B cell (primary cell): ENCODE measurements around the gene APBB3. TPM values are rescaled to one million over a fixed set of nuclear protein-coding genes. Genes with fewer than 3 reads are reported as not detected.
"Not testable (repeated sequence)": the region's sequence is repeated elsewhere in the genome, so short reads cannot be mapped to it uniquely, and the experiment has no call there.

Experiments
- ATAC-seq: fragments of 200-7000 bp; cut with Tn5 transposase; one replicate; pipeline ENCODE4 v1.10.0; 2021; ENCODE audit warnings: low read depth, mild to moderate bottlenecking, moderate number of reproducible peaks, moderate library complexity
- CTCF ChIA-PET: fragments of 350-600 bp; sonication (Branson Sonifier 250); formaldehyde crosslinking; loops from one replicate; lab custom pipeline; 2021; ENCODE audit warnings: antibody characterized with exemption, inconsistent platforms; lab: Charles Lee
- POLR2A ChIA-PET: fragments of 350-600 bp; sonication (Branson Sonifier 250); formaldehyde crosslinking; loops from one replicate; lab custom pipeline; 2021; ENCODE audit warnings: antibody characterized with exemption; lab: Charles Lee
- DNase-seq: peaks from one replicate; pipeline ENCODE4 v3.0.0; 2013
- H2AFZ ChIP-seq: 2 replicates; pipeline ENCODE4 v1.6.1; 2012; ENCODE audit warnings: mild to moderate bottlenecking, low read depth, low read length; ENCODE audit not compliant: insufficient read depth, poor library complexity, severe bottlenecking
- H3K27ac ChIP-seq, 2 donors: 1 replicate in 1 of 2; 2 replicates in 1 of 2; pipeline ENCODE4 v1.5.1; 2012 to 2013; ENCODE audit warnings: low read length in 2 of 2, mild to moderate bottlenecking in 2 of 2, moderate library complexity in 1 of 2
- H3K27me3 ChIP-seq, 4 experiments: fragments of 200-600 bp in 1 of 4; sonication (generic) in 1 of 4; replicated peaks in 1 of 4; 1 replicate in 2 of 4; 2 replicates in 2 of 4; pipeline versions ENCODE4 v1.6.1 to v1.7.0; 2013 to 2016; ENCODE audit warnings: low read length in 3 of 4, mild to moderate bottlenecking in 2 of 4, mixed read lengths in 1 of 4, moderate library complexity in 1 of 4; ENCODE audit not compliant: insufficient read depth in 4 of 4, control insufficient read depth in 3 of 4; ENCODE audit errors: control extremely low read depth in 1 of 4
- H3K36me3 ChIP-seq, 2 experiments: replicated peaks in 1 of 2; 1 replicate in 1 of 2; 2 replicates in 1 of 2; pipeline versions ENCODE4 v1.6.1 to v1.7.1; 2013; ENCODE audit warnings: low read length in 1 of 2; ENCODE audit not compliant: insufficient read depth in 2 of 2, control insufficient read depth in 1 of 2; ENCODE audit errors: control extremely low read depth in 1 of 2, extremely low read depth in 1 of 2
- H3K4me1 ChIP-seq, 2 donors: fragments of 200-600 bp in 1 of 2; sonication (generic) in 1 of 2; 1 replicate in 1 of 2; 2 replicates in 1 of 2; pipeline versions ENCODE4 v1.5.1 to v1.6.1; 2013 to 2017; ENCODE audit warnings: low read length in 2 of 2; ENCODE audit not compliant: control insufficient read depth in 2 of 2, insufficient read depth in 2 of 2
- H3K4me2 ChIP-seq: replicated peaks from 2 replicates; pipeline ENCODE3; 2012; ENCODE audit warnings: mild to moderate bottlenecking, low read depth, low read length; ENCODE audit not compliant: poor library complexity, severe bottlenecking
- H3K4me3 ChIP-seq, 5 experiments: fragments of 200-600 bp in 1 of 5; sonication (generic) in 1 of 5; 1 replicate in 3 of 5; 2 replicates in 2 of 5; pipeline versions ENCODE4 v1.5.1 to v1.7.0; 2011 to 2016; ENCODE audit warnings: low read length in 4 of 5, mild to moderate bottlenecking in 4 of 5, low read depth in 2 of 5, control low read depth in 1 of 5, moderate library complexity in 1 of 5; ENCODE audit not compliant: insufficient read depth in 1 of 5; ENCODE audit errors: control extremely low read depth in 1 of 5, extremely low read depth in 1 of 5
- H3K79me2 ChIP-seq: fragments of 200-600 bp; sonication (generic); one replicate; pipeline ENCODE4 v1.6.0; 2016; ENCODE audit warnings: low read length; ENCODE audit not compliant: control insufficient read depth, insufficient read depth
- H3K9ac ChIP-seq: fragments of 200-600 bp; sonication (generic); 2 replicates; pipeline ENCODE4 v1.6.1; 2017; ENCODE audit warnings: mild to moderate bottlenecking, low read length, moderate library complexity
- H3K9me3 ChIP-seq, 3 donors: one replicate each; pipeline versions ENCODE4 v1.6.1 to v1.7.1; 2013; ENCODE audit warnings: low read length in 2 of 3; ENCODE audit not compliant: control insufficient read depth in 2 of 3, insufficient read depth in 1 of 3; ENCODE audit errors: control extremely low read depth in 1 of 3
- H4K20me1 ChIP-seq: 2 replicates; pipeline ENCODE4 v1.6.0; 2012; ENCODE audit warnings: mild to moderate bottlenecking, low read length; ENCODE audit not compliant: insufficient read depth, control insufficient read depth, poor library complexity, severe bottlenecking
- H3K27ac Mint-ChIP-seq: one replicate; pipeline ENCODE4 v1.8.0; 2021; ENCODE audit warnings: mixed read lengths
- H3K27me3 Mint-ChIP-seq: one replicate; pipeline ENCODE4 v1.8.0; 2021; ENCODE audit warnings: mixed read lengths
- H3K4me1 Mint-ChIP-seq: one replicate; pipeline ENCODE4 v1.8.0; 2021; ENCODE audit warnings: mixed read lengths
- H3K4me3 Mint-ChIP-seq: one replicate; pipeline ENCODE4 v1.8.0; 2021; ENCODE audit warnings: mixed read lengths
- H3K9me3 Mint-ChIP-seq: one replicate; pipeline ENCODE4 v1.8.0; 2022; ENCODE audit warnings: mixed read lengths; ENCODE audit not compliant: insufficient read depth
- EZH2 ChIP-seq: IDR thresholded peaks from 2 replicates; pipeline ENCODE4 v1.6.1; 2012; ENCODE audit warnings: borderline replicate concordance, low read depth, mild to moderate bottlenecking, moderate library complexity, low read length; ENCODE audit not compliant: insufficient read depth, poor library complexity, severe bottlenecking
- WGBS: methylation state at CpG from one replicate; pipeline ENCODE4 v1.1.5; 2013; ENCODE audit warnings: missing lambda C conversion rate; ENCODE audit not compliant: insufficient coverage; 5-methylcytosine and 5-hydroxymethylcytosine counted together
- intact Hi-C: fragments of 100-400 bp; cut with micrococcal nuclease; formaldehyde crosslinking; loops from one replicate; pipeline ENCODE4 v1.10.0; 2022
- polyA plus RNA-seq: library from polyadenylated mRNA; depleted of rRNA; stranded (reverse); fragments of >200 nt; gene quantifications from 2 replicates; pipeline ENCODE4 v1.2.3, GENCODE V29; 2012
- total RNA-seq, 2 donors: library from RNA; stranded (reverse); fragments of 120-200 nt in 1 of 2; gene quantifications; 1 replicate in 1 of 2; 2 replicates in 1 of 2; pipeline versions ENCODE4 v1.2.3 to v1.2.4, GENCODE V29; 2013 to 2022
- TF ChIP-seq, protein P1 (sequence below): fragments of 200-600 bp; IDR thresholded peaks from one replicate; pipeline ENCODE4 v1.8.0; 2022; ENCODE audit warnings: antibody characterized with exemption, mild to moderate bottlenecking

The APBB3 gene
- total and polyA plus RNA-seq, 2 donors (not counting 1 experiment from before 2014, with no cell fraction given) = 73.9 to 126 TPM

DNA sequence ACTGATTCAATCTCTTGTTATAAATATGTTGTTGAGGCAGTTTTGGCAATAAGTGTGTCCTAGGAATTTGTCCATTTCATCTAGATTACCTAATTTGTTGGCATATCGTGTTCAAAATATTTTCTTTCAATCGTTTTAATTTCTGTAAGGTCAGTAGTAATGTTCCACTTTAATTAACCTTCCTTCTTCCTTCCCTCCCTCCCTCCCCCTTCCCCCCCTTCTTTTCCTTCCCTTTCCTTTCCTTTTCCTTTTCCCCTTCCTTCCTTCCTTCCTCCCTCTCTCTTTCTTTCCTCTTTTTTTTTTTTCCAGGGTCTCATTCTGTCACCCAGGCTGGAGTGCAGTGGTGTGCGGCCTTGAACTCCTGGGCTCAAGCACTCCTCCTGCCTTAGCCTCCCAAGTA is 41.5 kb upstream of the APBB3 start:
- WGBS = no CpG with 5 or more reads among the region's 3 CpGs
- H3K36me3 ChIP-seq = no peaks in the 10 kb centered on the region
- no peaks in the 10 kb centered on the region for H3K4me1 ChIP-seq
- ATAC-seq (no peak), DNase-seq (no peak)
- peaks cover 3% of the 10 kb centered on the region for H3K27me3 Mint-ChIP-seq
- no peak overlapping the region for H2AFZ ChIP-seq
- no peaks in the 10 kb centered on the region for H3K9me3 Mint-ChIP-seq
- no peak overlapping the region for H3K4me3 ChIP-seq
- H3K27ac Mint-ChIP-seq = no peak overlapping the region
- H3K9ac ChIP-seq = no peak overlapping the region
- H3K4me2 ChIP-seq = no peak overlapping the region
- H4K20me1 ChIP-seq = no peaks in the 10 kb centered on the region
- ChIA-PET POLR2A (no interaction called here), CTCF (no interaction called here)
- intact Hi-C loops = no loop called here
- H3K27me3 ChIP-seq = no peaks in the 10 kb centered on the region
- H3K79me2 ChIP-seq = no peaks in the 10 kb centered on the region
- no peak overlapping the region for H3K4me3 Mint-ChIP-seq
- H3K9me3 ChIP-seq = no peaks in the 10 kb centered on the region
- no peak for TF ChIP-seq EZH2
- no peaks in the 10 kb centered on the region for H3K4me1 Mint-ChIP-seq
- no peak overlapping the region for H3K27ac ChIP-seq

DNA sequence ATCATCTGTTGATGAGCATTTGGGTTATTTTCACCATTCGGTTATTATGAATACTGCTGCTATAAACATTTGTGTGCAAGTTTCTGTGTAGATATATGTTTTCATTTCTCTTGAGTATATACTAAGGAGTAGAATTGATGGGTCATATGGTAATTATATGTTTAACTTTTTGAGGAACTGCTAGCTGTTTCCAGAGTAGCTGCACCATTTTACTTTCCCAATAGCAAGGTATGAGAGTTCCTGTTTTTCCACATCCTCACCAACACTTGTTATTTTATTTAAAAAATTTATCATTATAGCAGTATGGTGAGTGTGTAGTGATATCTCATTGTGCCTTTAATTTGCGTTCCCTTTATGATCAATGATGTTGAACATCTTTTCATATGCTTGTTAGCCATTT is 39.3 kb upstream of the APBB3 start:
- POLR2A ChIA-PET = no interaction called here
- H3K27ac ChIP-seq = no peak overlapping the region
- no peaks in the 10 kb centered on the region for H3K4me1 ChIP-seq
- no peak for TF ChIP-seq EZH2
- TF ChIP-seq, protein P1, sequence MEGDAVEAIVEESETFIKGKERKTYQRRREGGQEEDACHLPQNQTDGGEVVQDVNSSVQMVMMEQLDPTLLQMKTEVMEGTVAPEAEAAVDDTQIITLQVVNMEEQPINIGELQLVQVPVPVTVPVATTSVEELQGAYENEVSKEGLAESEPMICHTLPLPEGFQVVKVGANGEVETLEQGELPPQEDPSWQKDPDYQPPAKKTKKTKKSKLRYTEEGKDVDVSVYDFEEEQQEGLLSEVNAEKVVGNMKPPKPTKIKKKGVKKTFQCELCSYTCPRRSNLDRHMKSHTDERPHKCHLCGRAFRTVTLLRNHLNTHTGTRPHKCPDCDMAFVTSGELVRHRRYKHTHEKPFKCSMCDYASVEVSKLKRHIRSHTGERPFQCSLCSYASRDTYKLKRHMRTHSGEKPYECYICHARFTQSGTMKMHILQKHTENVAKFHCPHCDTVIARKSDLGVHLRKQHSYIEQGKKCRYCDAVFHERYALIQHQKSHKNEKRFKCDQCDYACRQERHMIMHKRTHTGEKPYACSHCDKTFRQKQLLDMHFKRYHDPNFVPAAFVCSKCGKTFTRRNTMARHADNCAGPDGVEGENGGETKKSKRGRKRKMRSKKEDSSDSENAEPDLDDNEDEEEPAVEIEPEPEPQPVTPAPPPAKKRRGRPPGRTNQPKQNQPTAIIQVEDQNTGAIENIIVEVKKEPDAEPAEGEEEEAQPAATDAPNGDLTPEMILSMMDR = no peak
- CTCF ChIA-PET = no interaction called here
- H3K36me3 ChIP-seq = no peaks in the 10 kb centered on the region
- no peaks in the 10 kb centered on the region for H4K20me1 ChIP-seq
- peaks cover 3% of the 10 kb centered on the region for H3K27me3 Mint-ChIP-seq
- H3K4me3 ChIP-seq = no peak overlapping the region
- no peak for ATAC-seq
- no peak overlapping the region for H3K4me3 Mint-ChIP-seq
- H3K27ac Mint-ChIP-seq = no peak overlapping the region
- no peaks in the 10 kb centered on the region for H3K4me1 Mint-ChIP-seq
- H2AFZ ChIP-seq = no peak overlapping the region
- H3K27me3 ChIP-seq = no peaks in the 10 kb centered on the region
- H3K4me2 ChIP-seq = no peak overlapping the region
- intact Hi-C loops = no loop called here
- no peaks in the 10 kb centered on the region for H3K9me3 Mint-ChIP-seq
- H3K79me2 ChIP-seq = no peaks in the 10 kb centered on the region
- no peak for DNase-seq
- no peak overlapping the region for H3K9ac ChIP-seq
- no peaks in the 10 kb centered on the region for H3K9me3 ChIP-seq
- WGBS = no CpG with 5 or more reads among the region's 2 CpGs

DNA sequence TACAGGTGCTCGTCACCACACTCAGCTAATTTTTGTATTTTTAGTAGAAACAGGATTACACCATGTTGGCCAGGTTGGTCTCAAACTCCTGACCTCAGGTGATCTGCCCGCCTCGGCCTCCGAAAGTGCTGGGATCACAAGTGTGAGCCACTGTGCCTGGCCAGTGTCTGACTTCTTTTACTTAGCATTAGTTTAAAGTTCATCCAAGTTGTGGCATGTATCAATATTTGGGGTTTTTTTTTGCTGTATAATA is 39.0 kb upstream of the APBB3 start:
- CTCF ChIA-PET, H3K4me3 Mint-ChIP-seq, POLR2A ChIA-PET, H3K27ac ChIP-seq, H3K9me3 ChIP-seq, H3K36me3 ChIP-seq, H3K27me3 Mint-ChIP-seq, H4K20me1 ChIP-seq, intact Hi-C loops, H3K9me3 Mint-ChIP-seq, H2AFZ ChIP-seq, H3K79me2 ChIP-seq, H3K4me1 Mint-ChIP-seq, H3K4me2 ChIP-seq, H3K9ac ChIP-seq, H3K27me3 ChIP-seq, H3K4me1 ChIP-seq, DNase-seq, H3K27ac Mint-ChIP-seq, H3K4me3 ChIP-seq, ATAC-seq: not testable (repeated sequence)
- 92% methylated on average over 4 of the region's 4 CpGs for WGBS
